Ishikawa (cell line): ENCODE results near the gene TNFRSF1B.

Experiments
- CEBPB ChIP-seq: IDR thresholded peaks from 2 replicates; pipeline ENCODE4 v1.6.1; 2012
- CREB1 ChIP-seq: IDR thresholded peaks from 2 replicates; pipeline ENCODE4 v1.6.1; 2012; ENCODE audit warnings: low read depth
- EGR1 ChIP-seq: IDR thresholded peaks from 2 replicates; pipeline ENCODE4 v1.6.1; 2012
- EP300 ChIP-seq: IDR thresholded peaks from 2 replicates; pipeline ENCODE4 v1.6.1; 2012; ENCODE audit warnings: borderline replicate concordance
- FOXM1 ChIP-seq: IDR thresholded peaks from 2 replicates; pipeline ENCODE4 v1.6.1; 2012; ENCODE audit warnings: low read depth, borderline replicate concordance
- MAX ChIP-seq: IDR thresholded peaks from 2 replicates; pipeline ENCODE4 v1.6.1; 2012
- NFIC ChIP-seq: IDR thresholded peaks from 2 replicates; pipeline ENCODE4 v1.6.1; 2012
- RAD21 ChIP-seq: IDR thresholded peaks from 2 replicates; pipeline ENCODE4 v1.6.1; 2012; ENCODE audit warnings: low read depth
- REST ChIP-seq: IDR thresholded peaks from 2 replicates; pipeline ENCODE4 v1.6.1; 2012; ENCODE audit warnings: low read depth, mild to moderate bottlenecking
- TAF1 ChIP-seq: IDR thresholded peaks from 2 replicates; pipeline ENCODE4 v1.6.1; 2012; ENCODE audit warnings: low read depth, mild to moderate bottlenecking
- TCF12 ChIP-seq: IDR thresholded peaks from 2 replicates; pipeline ENCODE4 v1.6.1; 2012; ENCODE audit warnings: low read depth
- TEAD4 ChIP-seq: IDR thresholded peaks from 2 replicates; pipeline ENCODE4 v1.6.1; 2012
- USF1 ChIP-seq: IDR thresholded peaks from 2 replicates; pipeline ENCODE4 v1.6.1; 2012
- YY1 ChIP-seq: IDR thresholded peaks from 2 replicates; pipeline ENCODE4 v1.6.1; 2012; ENCODE audit warnings: low read depth
- ZBTB7A ChIP-seq: IDR thresholded peaks from 2 replicates; pipeline ENCODE4 v1.6.1; 2012; ENCODE audit warnings: low read depth

TNFRSF1B gene

GRCh38 chr1:12128120-12128519, 38.7 kb upstream of the TNFRSF1B start:
- no peak for TF ChIP-seq USF1
- TF ChIP-seq EP300 = no peak
- no peak for TF ChIP-seq YY1
- TF ChIP-seq CREB1 = no peak
- no peak for TF ChIP-seq TAF1
- TF ChIP-seq EGR1 = no peak
- no peak for TF ChIP-seq TEAD4
- TF ChIP-seq REST = no peak
- TF ChIP-seq ZBTB7A = no peak
- TF ChIP-seq NFIC = no peak
- no peak for TF ChIP-seq CEBPB
- no peak for TF ChIP-seq TCF12
- TF ChIP-seq RAD21 = no peak
- no peak for TF ChIP-seq FOXM1

- TF ChIP-seq YY1 (no peak), ZBTB7A (no peak), REST (no peak), USF1 (no peak)
Observed at GRCh38 chr1:12129624-12130023, 37.2 kb upstream of the TNFRSF1B start.

GRCh38 chr1:12130466-12131130, 36.2 kb upstream of the TNFRSF1B start:
- no peak for TF ChIP-seq REST
- no peak for TF ChIP-seq NFIC
- no peak for TF ChIP-seq TCF12
- TF ChIP-seq TEAD4 = no peak
- no peak for TF ChIP-seq EGR1
- no peak for TF ChIP-seq RAD21
- TF ChIP-seq ZBTB7A = no peak
- no peak for TF ChIP-seq CREB1

GRCh38 chr1:12132078-12132477, 34.7 kb upstream of the TNFRSF1B start:
- TF ChIP-seq TEAD4 = no peak
- TF ChIP-seq CEBPB = no peak

GRCh38 chr1:12134716-12135115, 32.1 kb upstream of the TNFRSF1B start:
- TF ChIP-seq EP300 = no peak

- TF ChIP-seq YY1 (no peak), RAD21 (no peak), ZBTB7A (no peak), MAX (no peak), CEBPB (no peak), TCF12 (no peak), EP300 (no peak)
Observed at GRCh38 chr1:12135612-12136011, 31.2 kb upstream of the TNFRSF1B start.
